ENCODE data around the gene SKI. TPM values are rescaled to one million over a fixed set of nuclear protein-coding genes. Genes with fewer than 3 reads are reported as not detected.
A peak's percentile ranks its signal among the peaks of the same experiment; 100 is the strongest.

SKI gene
- total RNA-seq, 2 donors from 2014 or later, result 65.4 to 79.2 TPM

GRCh38 chr1:2249559-2249906 lies 21.4 kb downstream of the SKI start:
- Histone ChIP-seq H3K4me3 (ENCODE audit: low read length) (no peak overlapping the region), H3K9ac (ENCODE audit: extremely low read depth, low read length, poor library complexity, severe bottlenecking) (no peak overlapping the region), H3K4me1 (ENCODE audit: control insufficient read depth, insufficient read depth, low read length) (peaks cover 13% of the 10 kb centered on the region), H3K9me3 (ENCODE audit: control insufficient read depth, low read length) (no peaks in the 10 kb centered on the region), H3K27ac (ENCODE audit: low read depth, low read length) (no peak overlapping the region), H3K36me3 (ENCODE audit: control insufficient read depth, insufficient read depth, low read length) (peaks cover 5% of the 10 kb centered on the region), H3K27me3 (ENCODE audit: control insufficient read depth, insufficient read depth, low read length, poor library complexity, severe bottlenecking) (no peaks in the 10 kb centered on the region)
- TF ChIP-seq CTCF (conservative IDR thresholded peaks at IDR 0.05), result no peak
- DNase-seq, result no peak
- Mint-ChIP-seq H3K27me3 (ENCODE audit: insufficient read depth) (no peaks in the 10 kb centered on the region), H3K36me3 (ENCODE audit: low read depth) (no peaks in the 10 kb centered on the region), H3K4me1 (peaks cover 28% of the 10 kb centered on the region), H3K9me3 (peaks cover 2% of the 10 kb centered on the region), H3K27ac (peak overlapping the region; percentile 78), H3K4me3 (no peak overlapping the region)
- WGBS, 2 experiments (ENCODE audit: insufficient coverage in 1 of 2, insufficient read length in 1 of 2), result 93% methylated on average over 7 to 8 of the region's 8 CpGs

GRCh38 chr1:2250721-2251281 lies 22.7 kb downstream of the SKI start:
- Mint-ChIP-seq H3K27ac (peak overlapping the region; percentile 55), H3K9me3 (peaks cover 3% of the 10 kb centered on the region), H3K4me1 (peaks cover 28% of the 10 kb centered on the region), H3K36me3 (ENCODE audit: low read depth) (no peaks in the 10 kb centered on the region), H3K27me3 (ENCODE audit: insufficient read depth) (no peaks in the 10 kb centered on the region), H3K4me3 (no peak overlapping the region)
- Histone ChIP-seq H3K9me3 (ENCODE audit: control insufficient read depth, low read length) (peaks cover 11% of the 10 kb centered on the region), H3K4me1 (ENCODE audit: control insufficient read depth, insufficient read depth, low read length) (peaks cover 13% of the 10 kb centered on the region), H3K27ac (ENCODE audit: low read depth, low read length) (no peak overlapping the region), H3K36me3 (ENCODE audit: control insufficient read depth, insufficient read depth, low read length) (peaks cover 12% of the 10 kb centered on the region), H3K27me3 (ENCODE audit: control insufficient read depth, insufficient read depth, low read length, poor library complexity, severe bottlenecking) (no peaks in the 10 kb centered on the region), H3K9ac (ENCODE audit: extremely low read depth, low read length, poor library complexity, severe bottlenecking) (no peak overlapping the region), H3K4me3 (ENCODE audit: low read length) (no peak overlapping the region)
- DNase-seq, result no peak
- 94 to 97% methylated on average over 19 to 27 of the region's 27 CpGs for WGBS, 2 experiments (ENCODE audit: insufficient coverage in 1 of 2, insufficient read length in 1 of 2)
- no peak for TF ChIP-seq CTCF (conservative IDR thresholded peaks at IDR 0.05)

- H3K27ac Mint-ChIP-seq, result peak overlapping the region; percentile 85
- H3K4me3 Mint-ChIP-seq, result no peak overlapping the region
- TF ChIP-seq CTCF (conservative IDR thresholded peaks at IDR 0.05), result no peak
- Histone ChIP-seq H3K4me3 (ENCODE audit: low read length) (no peak overlapping the region), H3K9ac (ENCODE audit: extremely low read depth, low read length, poor library complexity, severe bottlenecking) (no peak overlapping the region), H3K27ac (ENCODE audit: low read depth, low read length) (no peak overlapping the region), H3K36me3 (ENCODE audit: control insufficient read depth, insufficient read depth, low read length) (peaks cover 12% of the 10 kb centered on the region), H3K27me3 (ENCODE audit: control insufficient read depth, insufficient read depth, low read length, poor library complexity, severe bottlenecking) (no peaks in the 10 kb centered on the region), H3K4me1 (ENCODE audit: control insufficient read depth, insufficient read depth, low read length) (peaks cover 13% of the 10 kb centered on the region), H3K9me3 (ENCODE audit: control insufficient read depth, low read length) (peaks cover 11% of the 10 kb centered on the region)
- DNase-seq, result no peak
- no peaks in the 10 kb centered on the region for H3K36me3 Mint-ChIP-seq (ENCODE audit: low read depth)
- H3K4me1 Mint-ChIP-seq, result peaks cover 24% of the 10 kb centered on the region
- 87 to 90% methylated on average over 8 to 14 of the region's 14 CpGs for WGBS, 2 experiments (ENCODE audit: insufficient coverage in 1 of 2, insufficient read length in 1 of 2)
- H3K27me3 Mint-ChIP-seq (ENCODE audit: insufficient read depth), result no peaks in the 10 kb centered on the region
- H3K9me3 Mint-ChIP-seq, result peaks cover 3% of the 10 kb centered on the region
Observed at GRCh38 chr1:2251363-2251762, 23.2 kb downstream of the SKI start.

Data from endodermal cell (in vitro differentiated cells).